LNCaP clone FGC (cell line): ENCODE data around the gene DHX32.

Experiments
- DNase-seq: peaks from one replicate; pipeline ENCODE4 v3.0.0-alpha.2; 2011; ENCODE audit warnings: low read depth
- H3K4me3 ChIP-seq: 2 replicates; pipeline ENCODE4 v1.5.1; 2011; ENCODE audit warnings: mild to moderate bottlenecking, low read depth, low read length, control low read depth
- CTCF ChIP-seq: IDR thresholded peaks from 2 replicates; pipeline ENCODE4 v1.5.1; 2012; ENCODE audit warnings: mild to moderate bottlenecking; ENCODE audit not compliant: control insufficient read depth, insufficient read depth; ENCODE audit errors: extremely low read depth

Gene DHX32

GRCh38 chr10:125792342-125793300 lies 88.5 kb downstream of the DHX32 start:
- DNase-seq: no peak
- no peak overlapping the region for H3K4me3 ChIP-seq

GRCh38 chr10:125788156-125789034 lies 92.7 kb downstream of the DHX32 start:
- H3K4me3 ChIP-seq: no peak overlapping the region
- TF ChIP-seq CTCF: no peak
- DNase-seq: no peak

More at GRCh38 chr10:125792342-125793300, 88.5 kb downstream of the DHX32 start:
- TF ChIP-seq CTCF: no peak
